H1 (cell line): ENCODE results near the gene TET2. TPM values are rescaled to one million over a fixed set of nuclear protein-coding genes. Genes with fewer than 3 reads are reported as not detected.

Experiments used
- CTCF ChIA-PET: fragments of 300-600 bp; sonication (Branson Sonifier 250); formaldehyde crosslinking; loops from one replicate; lab custom pipeline; 2021; ENCODE audit not compliant: partially characterized antibody; lab: Charles Lee
- POLR2A ChIA-PET: fragments of 300-600 bp; sonication (Branson Sonifier 250); formaldehyde crosslinking; loops from one replicate; lab custom pipeline; 2021; ENCODE audit warnings: inconsistent platforms; ENCODE audit not compliant: partially characterized antibody; lab: Charles Lee
- DNase-seq, 2 experiments: peaks; one replicate each; pipeline versions ENCODE4 v3.0.0 to v3.0.0-alpha.2; 2010 to 2022; ENCODE audit warnings: low spot score in 2 of 2, low read depth in 1 of 2, mixed read lengths in 1 of 2
- FAIRE-seq: peaks from 2 replicates; lab custom pipeline; 2011; peaks lifted over from hg19 to GRCh38; lab: Jason Lieb, UNC
- H2AFZ ChIP-seq: 2 replicates; pipeline ENCODE4 v1.8.1; 2012; ENCODE audit warnings: low read length, inconsistent platforms
- H2AK5ac ChIP-seq: 2 replicates; pipeline ENCODE4 v1.6.1; 2013; ENCODE audit warnings: low read depth, low read length
- H2BK120ac ChIP-seq: replicated peaks from 2 replicates; pipeline ENCODE3; 2013; ENCODE audit warnings: low read depth, low read length, inconsistent platforms
- H2BK12ac ChIP-seq: 2 replicates; pipeline ENCODE4 v1.6.1; 2013; ENCODE audit warnings: low read depth, low read length
- H2BK15ac ChIP-seq: 2 replicates; pipeline ENCODE4 v1.6.1; 2013; ENCODE audit warnings: low read length
- H2BK20ac ChIP-seq: 2 replicates; pipeline ENCODE4 v1.6.1; 2013; ENCODE audit warnings: low read length
- H2BK5ac ChIP-seq: 2 replicates; pipeline ENCODE4 v1.6.1; 2013; ENCODE audit warnings: low read depth, low read length
- H3K14ac ChIP-seq: 2 replicates; pipeline ENCODE4 v1.6.1; 2013; ENCODE audit warnings: inconsistent platforms; ENCODE audit not compliant: insufficient read length
- H3K18ac ChIP-seq: 2 replicates; pipeline ENCODE4 v1.6.1; 2013; ENCODE audit warnings: low read length; ENCODE audit errors: extremely low read depth
- H3K23ac ChIP-seq: 2 replicates; pipeline ENCODE4 v1.6.1; 2013; ENCODE audit warnings: inconsistent platforms; ENCODE audit not compliant: insufficient read length
- H3K23me2 ChIP-seq: 2 replicates; pipeline ENCODE4 v1.6.1; 2013; ENCODE audit warnings: low read depth, low read length
- H3K27ac ChIP-seq: 2 replicates; pipeline ENCODE4 v1.6.1; 2011; ENCODE audit warnings: low read depth, low read length, inconsistent platforms
- H3K27me3 ChIP-seq, 4 experiments: replicated peaks in 1 of 4; 1 replicate in 1 of 4; 2 replicates in 3 of 4; pipeline versions ENCODE4 v1.6.1 to v1.8.1; 2011 to 2013; ENCODE audit warnings: low read length in 3 of 4, mild to moderate bottlenecking in 3 of 4, inconsistent platforms in 2 of 4, mixed read lengths in 2 of 4, moderate library complexity in 1 of 4; ENCODE audit not compliant: control insufficient read depth in 3 of 4, insufficient read depth in 3 of 4; ENCODE audit errors: extremely low read depth in 1 of 4
- H3K36me3 ChIP-seq, 4 experiments: 2 replicates each; pipeline versions ENCODE4 v1.6.1 to v1.8.1; 2011 to 2013; ENCODE audit warnings: mild to moderate bottlenecking in 4 of 4, low read length in 3 of 4, moderate library complexity in 2 of 4, control low read depth in 1 of 4, inconsistent platforms in 1 of 4; ENCODE audit not compliant: insufficient read depth in 4 of 4, control insufficient read depth in 2 of 4
- H3K4ac ChIP-seq: replicated peaks from 2 replicates; pipeline ENCODE3; 2013; ENCODE audit warnings: low read length, low read depth, mixed read lengths, inconsistent platforms; ENCODE audit not compliant: insufficient read length
- H3K4me1 ChIP-seq, 4 experiments: replicated peaks in 1 of 4; 1 replicate in 1 of 4; 2 replicates in 3 of 4; pipeline versions ENCODE4 v1.6.1 to v1.8.1; 2011 to 2013; ENCODE audit warnings: low read length in 3 of 4, inconsistent platforms in 2 of 4, mixed read lengths in 1 of 4; ENCODE audit not compliant: insufficient read depth in 4 of 4, control insufficient read depth in 3 of 4
- H3K4me2 ChIP-seq, 2 experiments: 2 replicates each; pipeline versions ENCODE4 v1.6.1 to v1.8.1; 2011 to 2013; ENCODE audit warnings: low read depth in 2 of 2, low read length in 2 of 2, control low read depth in 1 of 2, inconsistent platforms in 1 of 2, mild to moderate bottlenecking in 1 of 2; ENCODE audit not compliant: insufficient read depth in 1 of 2
- H3K4me3 ChIP-seq, 4 experiments: fragments of 200-600, 300-600 bp in 1 of 4; sonication (generic), shearing (Covaris generic), sonication (Bioruptor Twin) in 1 of 4; 2 replicates each; pipeline versions ENCODE4 v1.5.1 to v1.8.1; 2011 to 2016; ENCODE audit warnings: low read length in 4 of 4, low read depth in 3 of 4, control low read depth in 2 of 4, inconsistent platforms in 2 of 4, mild to moderate bottlenecking in 2 of 4, mixed read lengths in 1 of 4, moderate library complexity in 1 of 4; ENCODE audit not compliant: insufficient read depth in 2 of 4; ENCODE audit errors: extremely low read depth in 1 of 4
- H3K56ac ChIP-seq: replicated peaks from 2 replicates; pipeline ENCODE3; 2013; ENCODE audit warnings: low read depth, mild to moderate bottlenecking, mixed read lengths, low read length, inconsistent platforms; ENCODE audit not compliant: insufficient read length
- H3K79me1 ChIP-seq: 2 replicates; pipeline ENCODE4 v1.6.1; 2013; ENCODE audit warnings: low read depth, low read length, control low read depth
- H3K79me2 ChIP-seq, 2 experiments: 2 replicates each; pipeline versions ENCODE4 v1.6.1 to v1.8.1; 2012 to 2013; ENCODE audit warnings: low read length in 2 of 2, mild to moderate bottlenecking in 2 of 2, inconsistent platforms in 1 of 2; ENCODE audit not compliant: insufficient read depth in 2 of 2, control insufficient read depth in 1 of 2
- H3K9ac ChIP-seq, 4 experiments: replicated peaks in 1 of 4; 1 replicate in 1 of 4; 2 replicates in 3 of 4; pipeline versions ENCODE4 v1.6.1 to v1.8.1; 2011 to 2013; ENCODE audit warnings: low read depth in 3 of 4, low read length in 3 of 4, control low read depth in 2 of 4, mild to moderate bottlenecking in 2 of 4, moderate library complexity in 2 of 4, inconsistent platforms in 1 of 4; ENCODE audit errors: extremely low read depth in 1 of 4
- H3K9me3 ChIP-seq, 2 experiments: 2 replicates each; pipeline versions ENCODE4 v1.6.1 to v1.8.1; 2012 to 2013; ENCODE audit warnings: mild to moderate bottlenecking in 2 of 2, moderate library complexity in 2 of 2, control low read depth in 1 of 2, inconsistent platforms in 1 of 2, low read depth in 1 of 2, low read length in 1 of 2, mixed read lengths in 1 of 2; ENCODE audit not compliant: insufficient read depth in 2 of 2
- H4K20me1 ChIP-seq, 2 experiments: replicated peaks in 1 of 2; 2 replicates each; pipeline versions ENCODE3 to v1.8.1; 2011 to 2013; ENCODE audit warnings: inconsistent platforms in 2 of 2, low read length in 2 of 2, mild to moderate bottlenecking in 1 of 2; ENCODE audit not compliant: insufficient read depth in 2 of 2, control insufficient read depth in 1 of 2
- H4K5ac ChIP-seq: 2 replicates; pipeline ENCODE4 v1.6.1; 2013; ENCODE audit warnings: low read length, low read depth, mixed read lengths, inconsistent platforms; ENCODE audit not compliant: insufficient read length
- H4K8ac ChIP-seq: 2 replicates; pipeline ENCODE4 v1.8.0; 2013; ENCODE audit warnings: mild to moderate bottlenecking, moderate library complexity, low read length, inconsistent platforms; ENCODE audit not compliant: insufficient read depth; ENCODE audit errors: extremely low read depth
- H4K91ac ChIP-seq: replicated peaks from 2 replicates; pipeline ENCODE3; 2013; ENCODE audit warnings: low read length, mixed read lengths, inconsistent platforms; ENCODE audit not compliant: insufficient read length
- SP1 ChIP-seq: IDR thresholded peaks from 2 replicates; pipeline ENCODE4 v1.6.1; 2011; ENCODE audit warnings: low read depth, low read length
- WGBS, 2 experiments: shearing (Covaris generic) in 1 of 2; methylation state at CpG; one replicate each; pipeline versions ENCODE4 v1.1.6 to v1.1.7; 2013 to 2015; ENCODE audit warnings: low lambda C conversion rate in 2 of 2, mixed read lengths in 2 of 2, inconsistent platforms in 1 of 2, low coverage in 1 of 2, missing lambda C conversion rate in 1 of 2; ENCODE audit not compliant: insufficient replicate concordance in 2 of 2, insufficient coverage in 1 of 2, insufficient read length in 1 of 2; ENCODE audit errors: extremely low coverage in 1 of 2, missing lambda C conversion rate in 1 of 2; 5-methylcytosine and 5-hydroxymethylcytosine counted together
- polyA plus RNA-seq, 7 experiments: library from polyadenylated mRNA; depleted of rRNA in 3 of 7; stranded (reverse) in 5 of 7; unstranded in 2 of 7; fragments of >200 nt in 5 of 7; fragments of 200-250 nt in 2 of 7; gene quantifications; 1 replicate in 5 of 7; 2 replicates in 1 of 7; 4 replicates in 1 of 7; pipeline versions ENCODE4 v1.2.1 to v1.2.3, GENCODE V29; 2011 to 2013; ENCODE audit warnings: missing spikeins in 2 of 7, mixed read lengths in 2 of 7
- total RNA-seq: library from RNA; stranded (reverse); fragmentation: NEBNext Ultra II Directional; extraction: Animal tissue kit (Norgen Biotek cat#: 25700); gene quantifications from 2 replicates; pipeline ENCODE4 v1.2.1, GENCODE V29; 2021

TET2 gene
- total and polyA plus RNA-seq, 2 of the 8 experiments (the other 6 are each of a cell fraction or from before 2014, with no cell fraction given) = 1.0 to 2.6 TPM

DNA sequence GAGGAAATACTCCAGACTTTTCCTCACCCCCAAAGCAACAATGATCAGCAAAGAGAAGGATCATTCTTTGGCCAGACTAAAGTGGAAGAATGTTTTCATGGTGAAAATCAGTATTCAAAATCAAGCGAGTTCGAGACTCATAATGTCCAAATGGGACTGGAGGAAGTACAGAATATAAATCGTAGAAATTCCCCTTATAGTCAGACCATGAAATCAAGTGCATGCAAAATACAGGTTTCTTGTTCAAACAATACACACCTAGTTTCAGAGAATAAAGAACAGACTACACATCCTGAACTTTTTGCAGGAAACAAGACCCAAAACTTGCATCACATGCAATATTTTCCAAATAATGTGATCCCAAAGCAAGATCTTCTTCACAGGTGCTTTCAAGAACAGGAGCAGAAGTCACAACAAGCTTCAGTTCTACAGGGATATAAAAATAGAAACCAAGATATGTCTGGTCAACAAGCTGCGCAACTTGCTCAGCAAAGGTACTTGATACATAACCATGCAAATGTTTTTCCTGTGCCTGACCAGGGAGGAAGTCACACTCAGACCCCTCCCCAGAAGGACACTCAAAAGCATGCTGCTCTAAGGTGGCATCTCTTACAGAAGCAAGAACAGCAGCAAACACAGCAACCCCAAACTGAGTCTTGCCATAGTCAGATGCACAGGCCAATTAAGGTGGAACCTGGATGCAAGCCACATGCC is 89.7 kb downstream of the TET2 start:
- Histone ChIP-seq H2BK12ac (no peak overlapping the region), H2BK120ac (no peak overlapping the region), H4K91ac (no peak overlapping the region), H2BK5ac (no peak overlapping the region), H3K27ac (no peak overlapping the region), H2AFZ (no peak overlapping the region), H2BK15ac (no peak overlapping the region), H3K9me3 (no peaks in the 10 kb centered on the region), H3K4me1 (peaks cover 0 to 5% (median 3%) of the 10 kb centered on the region in 4 experiments; a peak in 3 of 7 replicates), H3K4me3 (no peak overlapping the region), H3K79me1 (no peaks in the 10 kb centered on the region), H3K14ac (no peak overlapping the region), H3K23me2 (no peaks in the 10 kb centered on the region), H3K18ac (no peak overlapping the region), H3K4ac (no peak overlapping the region), H3K4me2 (no peak overlapping the region), H2AK5ac (no peak overlapping the region), H2BK20ac (no peak overlapping the region), H3K56ac (no peak overlapping the region), H3K36me3 (no peaks in the 10 kb centered on the region), H4K20me1 (no peaks in the 10 kb centered on the region), H3K9ac (no peak overlapping the region), H3K79me2 (no peaks in the 10 kb centered on the region), H3K27me3 (no peaks in the 10 kb centered on the region), H4K5ac (no peak overlapping the region), H3K23ac (no peak overlapping the region), H4K8ac (no peak overlapping the region)
- CTCF ChIA-PET = no interaction called here
- FAIRE-seq (no peak), DNase-seq (no peak)
- 95% methylated on average over 4 of the region's 4 CpGs; no CpG with 5 or more reads in 1 of the 2 experiments for WGBS, 2 experiments
- TF ChIP-seq SP1 = no peak
- POLR2A ChIA-PET = no interaction called here
